Stimulated activated CD4-positive, alpha-beta T cell treated with anti-CD3 and anti-CD28 coated beads, Interleukin-2, amount 100 ng/mL, for 24 hours (primary cell): ENCODE data around the gene RAD18.

Experiments used
- DNase-seq, 2 donors: peaks; one replicate each; pipeline ENCODE4 v3.0.0-alpha.2; 2020

RAD18 gene

DNA sequence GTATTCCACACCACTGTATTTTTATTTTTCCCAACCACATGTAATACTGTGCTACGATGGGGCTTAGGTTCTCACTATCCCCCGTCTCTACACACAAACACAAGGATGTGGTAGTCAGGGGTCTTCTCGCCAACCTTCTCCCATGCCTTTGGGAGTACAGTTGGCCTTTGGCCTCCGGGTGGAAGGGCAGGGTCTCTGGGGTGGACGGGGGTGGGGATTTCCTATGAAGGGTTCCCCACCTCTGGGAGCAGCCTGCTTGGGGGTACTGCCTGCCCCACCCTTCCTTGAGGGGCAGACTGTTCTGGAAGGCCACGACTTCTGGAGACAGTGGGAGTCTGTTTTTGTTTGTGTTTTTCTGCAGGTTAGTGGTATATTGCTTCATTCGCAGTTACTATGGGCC is 21.3 kb upstream of the RAD18 start:
- no peak for DNase-seq

DNA sequence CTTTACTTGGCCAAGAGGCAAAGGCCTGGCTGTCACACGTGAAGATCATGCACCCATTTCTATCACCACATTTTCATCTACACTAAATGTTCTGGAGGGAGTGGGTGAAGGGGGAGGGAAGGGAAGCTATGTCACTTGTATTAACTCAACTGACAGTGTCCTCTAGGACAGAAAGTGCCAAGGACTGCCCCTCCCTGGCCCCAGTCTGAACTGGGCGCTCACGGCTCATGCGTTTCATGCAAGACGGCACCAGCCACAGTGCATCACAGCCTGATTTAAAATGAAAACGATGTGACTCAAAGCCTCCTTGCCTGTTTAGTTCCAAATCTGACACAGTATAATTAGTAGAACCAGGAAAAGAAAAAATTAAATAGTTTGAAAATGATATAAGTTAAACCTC is 20.8 kb upstream of the RAD18 start:
- no peak for DNase-seq

DNA sequence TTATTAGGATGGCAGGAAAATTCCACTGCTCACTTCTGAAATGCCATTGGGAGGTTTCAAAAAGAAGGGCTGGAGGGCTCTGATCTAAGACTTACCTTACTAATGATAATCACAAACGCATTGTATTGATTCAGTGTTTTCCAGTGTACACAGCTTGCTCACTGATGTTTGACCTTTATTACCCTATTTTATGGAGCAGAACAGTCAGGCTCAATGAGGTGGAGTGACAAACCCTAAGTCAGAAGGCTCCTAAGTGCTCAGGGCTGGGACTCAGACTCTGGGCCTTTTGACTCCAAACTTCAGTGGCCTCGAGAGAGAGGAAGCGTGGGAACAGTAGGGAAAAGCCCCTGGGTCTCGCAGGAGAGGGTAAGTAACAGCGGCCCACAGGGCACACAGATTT is 20.3 kb upstream of the RAD18 start:
- no peak for DNase-seq

DNA sequence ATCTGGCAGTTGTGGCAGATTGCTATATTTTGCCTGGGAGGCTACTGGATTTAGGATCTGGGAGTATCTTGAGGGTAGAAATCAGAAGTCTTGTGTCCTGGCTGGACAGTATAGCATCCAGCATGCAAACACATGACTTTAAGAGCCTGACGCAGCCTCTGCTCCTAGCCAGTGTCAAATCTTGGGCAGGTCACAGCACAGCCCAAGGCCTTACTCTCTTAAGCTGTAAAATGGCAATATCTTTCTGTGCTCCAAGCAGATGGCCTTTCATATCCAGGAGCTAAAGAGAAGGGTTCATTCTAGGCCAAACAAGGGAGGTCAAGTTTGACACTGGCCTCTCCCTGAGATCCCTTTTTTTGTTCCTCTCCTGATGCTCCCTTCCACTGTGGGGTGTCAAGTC is 19.8 kb upstream of the RAD18 start:
- no peak for DNase-seq

DNA sequence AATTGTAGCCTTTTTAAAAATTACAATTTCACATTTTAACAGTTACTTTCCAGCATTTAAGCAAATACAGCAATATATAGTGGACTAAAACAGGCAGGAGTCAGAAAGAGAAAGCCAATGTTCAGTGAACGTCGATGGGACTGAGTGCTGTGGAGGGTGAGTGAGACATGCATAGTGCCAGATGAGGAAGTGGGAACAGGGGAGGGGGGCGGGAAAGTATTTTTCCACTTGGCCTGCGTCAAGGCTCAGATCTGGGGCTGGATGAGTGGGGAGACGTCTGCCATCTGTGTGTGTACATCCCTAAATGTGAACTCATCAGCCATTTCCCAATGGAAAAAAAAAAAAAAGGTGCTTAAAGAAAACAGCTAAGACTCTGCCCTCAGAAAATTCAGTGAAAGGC is 19.2 kb upstream of the RAD18 start:
- no peak for DNase-seq

DNA sequence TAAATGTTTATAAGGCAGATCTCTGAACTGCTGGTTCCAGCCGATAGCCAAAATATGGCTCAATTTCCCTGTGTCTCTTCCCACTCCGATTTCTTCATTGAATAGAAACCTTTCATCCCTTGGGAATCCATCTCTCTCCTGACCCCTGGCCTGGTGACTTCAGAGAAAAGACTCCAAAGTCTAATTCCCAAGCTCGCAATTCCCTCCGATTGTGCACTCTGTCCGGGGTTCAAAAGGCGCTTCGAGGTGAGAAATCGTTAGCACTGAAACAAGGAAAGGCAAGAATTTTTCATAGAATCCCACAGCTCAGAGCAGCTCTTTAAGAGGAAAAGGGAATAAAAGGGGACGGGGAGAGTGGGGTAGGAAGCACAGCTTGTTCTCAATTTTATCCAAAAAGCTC is 18.4 kb upstream of the RAD18 start:
- DNase-seq: no peak

DNA sequence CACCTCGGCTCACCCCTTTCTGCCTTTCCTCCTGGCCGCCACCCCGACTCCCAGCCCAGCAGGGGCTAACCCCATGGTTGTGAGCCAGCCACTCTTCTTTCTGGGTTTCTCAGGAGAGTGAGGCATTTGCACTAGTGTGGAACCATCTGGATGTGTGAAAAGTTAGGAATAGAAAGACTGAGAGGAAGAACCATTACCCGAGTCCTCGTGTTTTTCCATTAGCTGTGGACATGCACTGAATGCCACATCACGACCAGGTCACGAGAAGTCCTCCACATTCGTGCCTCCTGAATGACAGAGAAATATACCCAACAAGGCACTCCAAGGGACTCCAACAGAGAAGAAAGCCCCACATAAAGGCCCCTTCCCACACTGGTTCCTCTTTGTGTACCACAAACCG is 18.0 kb upstream of the RAD18 start:
- no peak for DNase-seq

DNA sequence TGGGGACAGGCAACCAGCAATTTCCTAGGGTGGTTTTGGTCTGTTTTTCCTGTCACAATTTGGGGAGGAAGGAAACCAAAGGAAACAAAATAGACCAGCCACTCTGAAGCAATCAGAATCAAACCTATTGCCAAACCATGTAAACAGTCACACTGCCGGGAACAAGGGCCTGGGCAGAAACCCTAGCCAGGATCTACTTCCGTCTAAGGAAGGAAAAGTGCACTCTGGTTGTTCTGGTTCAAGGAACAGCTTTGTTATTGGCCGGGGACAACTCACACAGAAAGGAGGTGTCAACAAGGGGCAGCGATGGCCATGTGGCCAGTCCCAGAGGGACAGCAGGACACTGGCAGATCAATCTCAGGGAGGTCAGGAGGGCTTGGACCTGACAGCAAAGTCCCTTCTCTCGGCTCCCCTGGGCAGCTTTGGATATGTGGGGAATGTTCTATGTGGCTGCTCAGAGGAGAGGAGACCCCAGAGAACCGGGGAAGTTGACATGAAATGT is 17.5 kb upstream of the RAD18 start:
- DNase-seq: no peak

DNA sequence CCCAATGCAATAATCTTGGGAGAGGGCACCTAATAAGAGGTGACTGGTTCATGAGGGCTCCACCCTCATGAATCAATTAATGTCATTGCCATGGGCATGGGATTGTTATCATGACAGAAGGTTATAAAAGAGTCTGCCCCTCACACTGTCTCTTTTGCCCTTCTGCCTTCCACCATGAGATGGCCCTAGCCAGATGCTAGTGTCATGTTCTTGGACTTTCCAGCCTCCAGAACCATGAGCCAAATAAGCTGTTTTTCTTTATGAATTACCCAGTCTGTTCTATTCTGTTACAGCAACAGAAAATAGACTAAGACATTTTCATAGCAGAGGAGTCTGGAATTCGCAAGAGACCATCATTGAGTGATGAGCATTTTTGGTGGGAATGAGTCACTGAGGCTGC is 16.0 kb upstream of the RAD18 start:
- DNase-seq: peak in 1 of 2 donors; percentile 8

DNA sequence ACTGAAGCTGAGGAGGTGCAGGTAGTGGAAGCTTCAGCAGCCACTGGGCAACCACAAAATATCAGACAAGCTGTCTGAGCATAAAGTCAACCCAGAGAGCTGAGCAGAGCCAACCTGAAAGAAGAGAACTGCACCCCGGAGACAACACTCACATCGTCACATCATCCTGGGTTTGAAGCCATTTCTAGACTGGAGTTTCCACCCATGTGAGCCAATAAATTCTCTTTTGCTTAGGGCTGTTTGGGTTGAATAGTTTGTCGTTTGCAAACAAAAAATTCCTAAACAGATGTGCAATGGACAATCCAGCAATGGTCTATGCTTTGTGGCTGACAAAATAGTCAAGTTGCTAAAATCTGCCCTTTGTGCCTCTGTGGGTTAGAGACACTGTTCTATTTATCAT is 15.3 kb upstream of the RAD18 start:
- peak in 1 of 2 donors; percentile 4 for DNase-seq

DNA sequence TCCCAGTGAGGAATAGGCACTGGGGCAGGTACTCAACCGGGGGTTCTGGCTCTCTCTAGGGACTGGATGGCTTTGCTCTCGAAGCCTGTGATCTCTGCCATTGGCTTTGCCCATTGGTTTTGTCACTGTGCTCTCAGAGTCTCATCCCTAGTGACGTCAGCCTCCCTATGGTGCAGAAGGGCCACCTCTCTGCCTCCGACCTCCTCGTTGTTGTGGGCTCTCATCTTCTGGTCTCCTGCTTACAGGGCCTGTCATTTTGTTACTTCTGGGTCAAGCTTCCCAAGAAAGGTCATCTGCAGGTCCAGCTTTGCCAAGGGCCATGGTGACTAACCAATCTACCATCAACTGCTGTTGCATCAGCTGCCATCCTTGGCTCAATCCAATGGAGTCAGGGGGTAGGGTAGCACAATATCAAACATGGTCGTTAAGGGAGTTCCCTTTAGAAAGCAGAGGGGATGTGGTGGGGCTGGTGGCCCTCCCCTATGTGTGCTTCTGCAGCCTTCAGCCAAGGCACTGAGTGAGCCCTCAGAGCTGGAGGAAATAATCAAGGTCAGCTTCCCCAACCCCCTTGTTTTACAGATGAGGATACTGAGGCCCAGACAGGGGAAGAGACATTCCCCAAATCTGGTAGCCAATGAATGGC is 13.4 kb upstream of the RAD18 start:
- peak in 1 of 2 donors; percentile 3 for DNase-seq

DNA sequence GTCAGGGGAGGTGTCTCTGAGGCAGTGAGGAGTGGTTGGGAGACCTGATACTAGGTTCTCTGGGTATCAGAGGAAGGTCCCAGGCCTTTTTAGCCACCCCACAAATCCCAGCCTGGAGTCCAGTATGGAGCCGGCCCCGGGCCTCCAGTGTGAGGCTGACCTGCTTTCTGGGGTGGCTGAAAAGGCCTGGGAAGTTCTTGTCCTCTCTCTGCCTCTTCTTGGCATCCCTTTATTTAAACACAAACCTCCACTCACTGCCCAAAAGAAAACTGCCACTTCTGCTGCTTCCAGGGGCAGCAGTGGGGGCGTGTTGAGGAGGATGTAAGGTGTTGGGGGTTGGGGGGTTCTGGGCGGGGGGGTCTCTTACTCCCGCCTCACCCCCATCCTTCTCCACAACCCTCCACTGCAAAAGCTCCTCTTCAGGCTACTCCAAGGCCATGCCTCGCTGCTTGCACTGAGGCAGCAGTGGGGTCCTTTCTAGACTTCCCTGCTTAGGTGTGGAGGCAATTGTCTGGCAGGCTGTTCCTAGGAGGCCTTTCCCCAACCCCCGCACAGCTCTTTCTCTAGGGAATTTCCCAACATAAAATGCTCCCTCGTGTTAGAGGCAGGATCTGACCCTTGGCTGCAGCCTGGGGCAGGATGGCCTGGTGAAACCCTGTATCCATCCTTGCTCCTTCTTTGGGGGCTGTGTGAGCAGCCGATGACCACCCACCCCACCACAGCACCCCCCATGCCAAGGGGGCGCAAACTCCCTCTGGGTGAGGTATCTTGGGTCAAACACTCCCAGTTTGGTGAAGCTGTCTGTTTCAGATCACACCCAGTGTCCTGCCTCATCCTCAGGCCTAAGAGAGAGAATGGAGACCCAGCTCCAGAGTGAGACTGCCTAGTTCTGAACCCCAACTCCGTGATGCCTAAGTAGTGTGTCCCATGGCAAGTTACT is 12.1 kb upstream of the RAD18 start:
- peak in 1 of 2 donors; percentile 4 for DNase-seq

DNA sequence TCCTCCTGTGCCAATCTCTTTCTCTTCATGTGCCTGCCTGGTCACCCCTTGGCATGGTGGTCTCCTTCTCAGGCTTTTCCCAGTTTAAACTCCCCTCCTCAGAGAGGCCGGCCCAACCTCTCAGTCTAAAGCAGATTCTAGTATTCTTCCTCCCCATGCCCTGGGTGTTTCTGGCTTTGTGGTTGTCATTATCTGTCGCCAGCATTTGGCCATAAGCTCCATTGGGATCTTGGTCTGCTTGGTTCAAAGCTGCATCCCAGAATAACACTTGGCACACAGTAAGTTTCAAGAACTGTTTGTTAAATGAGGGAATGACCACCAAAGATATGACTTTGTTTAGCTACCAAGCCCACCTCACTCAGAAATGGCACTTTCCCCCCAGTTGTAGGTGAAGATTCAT is 11.2 kb upstream of the RAD18 start:
- peak in 1 of 2 donors; percentile 10 for DNase-seq

DNA sequence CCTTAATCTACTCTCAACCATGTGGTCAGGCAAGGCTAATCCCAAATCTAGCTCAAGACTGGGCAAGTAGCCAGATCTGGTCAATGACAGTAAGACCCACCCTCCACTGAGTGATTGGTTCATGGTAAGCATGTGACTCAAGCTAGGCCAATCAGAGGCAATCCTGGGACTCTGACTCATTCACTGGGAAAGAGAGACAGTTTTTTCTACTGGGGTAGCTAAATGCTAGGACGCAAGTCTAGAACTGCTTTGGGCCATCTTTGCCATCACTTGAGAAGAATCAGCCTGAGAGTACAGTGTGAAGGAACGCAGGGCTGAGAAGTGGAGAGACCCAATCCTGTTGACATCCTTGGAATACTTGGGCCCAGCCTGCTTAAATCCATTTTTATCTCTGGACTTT is 9.4 kb upstream of the RAD18 start:
- DNase-seq: no peak

DNA sequence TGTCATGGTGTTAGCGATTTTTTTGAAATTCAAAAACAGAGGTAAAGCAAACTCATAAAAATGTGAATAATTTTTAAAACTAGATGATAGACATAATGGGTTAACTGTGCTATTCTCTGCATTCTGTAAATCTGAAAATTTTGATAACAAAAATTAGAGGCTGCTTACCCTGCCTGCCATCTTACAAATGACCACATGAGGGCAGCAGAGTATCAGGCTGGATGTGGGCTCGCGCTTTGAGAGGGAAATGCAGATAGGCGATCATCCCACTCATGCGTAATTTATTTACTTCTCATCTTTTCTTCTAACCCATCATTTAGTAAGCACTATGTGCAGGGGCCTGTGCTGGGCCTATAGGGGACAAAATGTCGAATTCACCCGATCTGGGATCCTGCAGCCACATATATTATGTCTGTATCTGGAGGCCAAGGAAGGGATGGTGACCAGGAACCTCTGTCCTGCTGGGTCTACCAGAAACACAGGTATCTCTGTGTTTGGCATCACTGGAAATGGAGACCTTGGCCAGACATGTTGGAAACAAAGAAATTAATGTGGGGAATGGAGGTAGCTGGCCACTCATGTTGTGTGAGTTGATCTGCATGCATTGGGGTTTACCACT is 7.8 kb upstream of the RAD18 start:
- DNase-seq: peak; percentile 73 to 79

DNA sequence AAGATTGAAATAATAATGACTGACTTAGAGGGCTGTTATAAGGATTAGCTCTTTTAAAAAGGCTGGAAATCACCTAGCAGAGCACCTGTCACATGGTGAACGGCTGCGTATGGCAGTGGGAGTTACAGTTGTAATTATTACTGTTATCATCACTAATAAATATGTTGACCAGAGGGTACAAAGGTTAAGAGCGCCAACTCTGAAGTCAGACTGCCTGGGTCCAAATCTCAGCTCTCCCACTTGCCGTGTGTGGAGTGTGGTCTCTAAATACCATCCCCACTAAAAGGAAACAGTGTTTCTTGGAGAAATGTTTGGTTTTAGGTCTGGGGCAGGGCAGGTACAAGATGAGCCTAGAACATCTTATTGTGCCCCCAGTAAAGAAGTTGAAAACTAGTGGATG is 6.0 kb upstream of the RAD18 start:
- DNase-seq: no peak

DNA sequence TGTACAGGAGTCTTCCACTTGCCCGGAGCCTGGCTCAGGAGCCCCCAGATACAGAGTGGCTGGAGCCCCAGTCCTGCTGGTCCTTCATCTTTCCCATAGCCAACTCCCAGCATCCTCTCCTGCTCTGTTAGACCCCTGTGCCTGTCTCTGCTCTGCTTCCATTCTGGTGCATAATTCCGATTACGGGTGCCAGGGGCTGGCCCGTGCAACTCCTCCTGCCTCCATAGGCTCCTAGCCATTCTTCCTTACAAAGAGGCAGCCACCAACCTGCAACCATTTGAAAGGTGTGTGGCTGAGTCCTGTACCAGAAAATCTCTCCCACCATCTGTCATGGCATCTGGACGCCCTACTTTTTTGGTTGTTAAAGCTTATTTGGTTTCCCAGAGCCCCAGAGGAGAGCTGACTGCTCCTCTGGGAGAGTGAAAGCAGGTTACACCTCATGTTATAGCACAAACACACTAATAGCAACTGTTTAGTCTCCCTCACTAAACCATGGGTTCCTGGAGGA is 5.2 kb upstream of the RAD18 start:
- no peak for DNase-seq

DNA sequence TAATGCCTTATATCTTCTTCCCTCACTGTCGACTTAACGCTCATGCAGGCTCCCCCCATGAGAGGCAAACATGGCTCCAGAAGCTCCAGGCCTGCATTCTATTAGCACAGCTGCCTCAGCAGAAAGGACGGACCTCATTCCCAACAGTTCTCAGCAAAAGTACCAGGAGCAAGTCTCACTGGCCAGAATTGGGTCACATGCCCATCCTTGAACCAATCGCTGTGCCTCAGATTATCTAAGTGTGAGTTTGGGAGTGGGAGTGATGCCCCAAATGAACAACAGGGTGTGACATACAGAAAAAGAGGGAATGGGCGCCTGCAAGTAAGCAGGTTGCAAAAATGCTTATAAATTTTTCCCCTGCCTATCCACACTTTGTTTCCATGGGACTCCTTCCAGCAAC is 4.3 kb upstream of the RAD18 start:
- DNase-seq: no peak

DNA sequence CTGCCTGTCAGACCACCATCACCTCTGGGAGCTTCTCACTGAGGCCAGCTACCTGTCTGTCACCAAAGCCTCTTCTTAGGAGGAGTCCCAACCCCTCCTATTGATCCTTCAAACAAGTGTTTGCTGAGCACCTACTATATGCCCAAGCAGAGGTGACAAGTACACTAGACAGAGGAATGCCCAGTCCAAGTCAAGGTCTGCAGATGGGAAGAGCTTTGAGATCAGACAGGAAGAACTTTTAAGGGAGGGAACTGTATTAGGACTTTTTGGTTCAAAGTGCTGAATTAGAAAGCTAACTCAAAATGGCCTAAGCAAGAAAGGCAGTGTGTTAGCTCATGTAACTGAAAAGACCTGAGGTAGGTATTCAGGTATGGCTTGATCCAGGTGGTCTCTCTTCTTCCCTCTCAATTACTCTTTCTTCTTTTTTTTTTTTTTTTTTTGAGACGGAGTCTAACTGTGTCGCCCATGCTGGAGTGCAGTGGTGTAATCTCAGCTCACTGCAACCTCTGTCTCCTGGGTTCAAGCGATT is 3.6 kb upstream of the RAD18 start:
- DNase-seq: no peak

DNA sequence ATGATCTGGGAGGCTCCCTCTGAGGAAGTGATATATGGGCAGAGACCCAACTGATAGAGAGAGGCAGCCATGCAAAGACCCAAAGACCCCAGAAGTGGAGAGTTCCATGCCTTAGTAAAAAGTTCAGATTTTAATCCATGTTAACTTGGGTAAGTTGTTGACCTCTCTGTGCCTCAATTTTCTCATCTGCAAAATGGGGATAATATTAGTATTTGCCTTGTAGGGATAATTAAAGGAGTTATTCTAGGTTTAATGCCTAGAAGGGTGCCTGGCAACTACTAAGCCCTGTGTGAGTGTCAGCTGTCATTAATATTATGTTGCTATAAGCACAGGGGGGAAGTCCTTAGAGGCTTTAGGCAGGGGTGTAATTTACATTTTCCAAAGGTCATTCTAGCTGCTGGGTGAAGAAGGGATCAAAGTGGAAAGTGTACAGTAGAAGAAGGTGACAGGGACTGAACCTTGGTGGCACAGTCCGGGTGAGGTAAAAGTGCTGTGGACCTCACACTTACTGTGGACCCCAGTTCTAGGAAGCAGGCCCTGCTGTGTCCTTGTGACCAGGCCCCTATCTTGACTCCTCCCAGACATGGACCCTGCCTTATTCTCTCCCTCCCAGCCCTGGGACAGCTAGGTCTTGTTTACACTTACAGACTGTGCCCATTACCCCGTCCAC is 3.0 kb upstream of the RAD18 start:
- DNase-seq: no peak

DNA sequence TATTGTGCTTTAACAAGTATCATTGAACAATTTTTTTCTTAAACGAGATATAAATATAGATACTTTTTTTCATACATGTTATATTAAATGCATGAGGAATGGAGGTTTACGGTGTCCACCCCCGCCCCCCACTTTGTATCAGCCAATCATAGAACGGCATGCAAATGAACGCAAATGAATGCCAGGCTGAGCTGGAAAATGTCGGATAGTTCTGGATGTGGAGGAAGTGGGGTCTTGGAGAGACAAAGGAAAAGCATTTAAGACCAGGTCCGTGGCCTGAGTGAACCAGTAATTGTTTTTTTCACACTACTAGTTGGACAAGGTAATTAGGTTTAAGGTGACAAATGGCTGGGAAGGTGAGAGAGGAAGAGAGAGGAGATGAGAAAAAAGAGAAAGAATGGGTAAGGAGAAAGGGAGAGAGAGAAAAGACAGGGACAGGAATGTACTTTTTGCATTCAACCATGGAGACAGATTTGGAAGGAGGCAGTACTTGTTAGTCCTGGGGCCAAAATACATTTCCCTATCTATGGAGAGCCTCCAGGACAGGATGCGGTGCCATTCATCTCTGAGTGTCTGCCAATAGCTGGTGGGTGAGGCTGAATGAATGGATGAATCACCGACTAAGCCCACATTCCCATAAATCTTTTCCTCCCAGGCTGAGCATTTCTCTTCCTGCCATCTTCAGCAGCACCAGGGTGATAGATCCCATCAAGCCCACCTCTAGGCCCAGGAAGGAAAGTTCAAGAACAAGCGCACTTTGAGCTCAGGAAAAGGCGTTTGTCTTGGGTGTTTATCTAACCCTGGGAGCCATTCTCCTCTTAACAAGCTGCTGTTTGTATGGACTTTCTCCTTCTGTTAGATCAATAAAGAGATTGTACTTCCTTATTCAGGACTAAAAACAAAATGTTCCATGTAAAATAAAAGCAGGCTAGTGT is 1.4 kb upstream of the RAD18 start:
- DNase-seq: no peak
